ENCODE data around the gene HPS4. TPM values are rescaled to one million over a fixed set of nuclear protein-coding genes. Genes with fewer than 3 reads are reported as not detected.

The HPS4 gene
- total and polyA plus RNA-seq, 4 donors = 5.4 to 26.2 (median 12.6) TPM

DNA sequence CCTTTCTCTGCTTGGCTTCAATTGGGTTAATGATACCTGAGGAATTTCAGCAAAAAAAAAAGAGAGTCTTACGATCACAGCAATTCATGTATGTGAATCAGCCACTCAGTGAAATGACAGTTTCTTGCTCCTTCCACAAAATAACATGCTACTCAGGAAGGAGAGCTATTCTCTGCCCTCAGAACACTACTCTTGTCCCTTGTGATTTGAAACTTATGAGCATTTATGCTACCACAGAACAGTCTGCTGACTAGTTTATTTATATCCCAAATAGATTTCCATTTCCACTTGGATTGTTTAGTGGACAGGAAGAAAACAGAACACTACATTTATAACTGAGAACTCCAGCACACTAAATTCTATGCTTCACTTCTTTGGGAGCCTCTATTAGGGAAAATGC, 20.2 kb upstream of the HPS4 start:
- no peaks in the 10 kb centered on the region for H3K9me3 ChIP-seq (ENCODE audit: control insufficient read depth in 4 of 4, low read length in 3 of 4)
- no peak overlapping the region for H3K9ac ChIP-seq (ENCODE audit: low read depth in 1 of 2, low read length in 2 of 2)
- H3K27ac ChIP-seq (ENCODE audit: low read depth in 1 of 2, low read length in 2 of 2) = peak overlapping the region; percentile 36 to 78
- H3K27me3 ChIP-seq (ENCODE audit: control insufficient read depth in 4 of 4, insufficient read depth in 4 of 4, low read length in 3 of 4) = no peaks in the 10 kb centered on the region
- no peak for DNase-seq (ENCODE audit: low spot score)
- 75% methylated on average over 1 of the region's 1 CpG for WGBS
- H3K4me1 ChIP-seq (ENCODE audit: control insufficient read depth in 4 of 4, insufficient read depth in 4 of 4, low read length in 3 of 4) = peaks cover 0 to 16% (median 12%) of the 10 kb centered on the region in 4 donors
- TF ChIP-seq HNF4G (IDR thresholded peaks at IDR 0.05) (no peak), CTCF (IDR thresholded peaks at IDR 0.05; ENCODE audit: low read depth, low read length, missing input control) (no peak), EGR1 (IDR thresholded peaks at IDR 0.05; ENCODE audit: low read depth in 2 of 2) (no peak), RXRA (IDR thresholded peaks at IDR 0.05) (no peak), SP1 (IDR thresholded peaks at IDR 0.05) (no peak), YY1 (IDR thresholded peaks at IDR 0.05) (no peak), HNF4A (conservative IDR thresholded peaks at IDR 0.05) (no peak), NR2F2 (IDR thresholded peaks at IDR 0.05) (no peak)
- TF ChIP-seq, protein P1, sequence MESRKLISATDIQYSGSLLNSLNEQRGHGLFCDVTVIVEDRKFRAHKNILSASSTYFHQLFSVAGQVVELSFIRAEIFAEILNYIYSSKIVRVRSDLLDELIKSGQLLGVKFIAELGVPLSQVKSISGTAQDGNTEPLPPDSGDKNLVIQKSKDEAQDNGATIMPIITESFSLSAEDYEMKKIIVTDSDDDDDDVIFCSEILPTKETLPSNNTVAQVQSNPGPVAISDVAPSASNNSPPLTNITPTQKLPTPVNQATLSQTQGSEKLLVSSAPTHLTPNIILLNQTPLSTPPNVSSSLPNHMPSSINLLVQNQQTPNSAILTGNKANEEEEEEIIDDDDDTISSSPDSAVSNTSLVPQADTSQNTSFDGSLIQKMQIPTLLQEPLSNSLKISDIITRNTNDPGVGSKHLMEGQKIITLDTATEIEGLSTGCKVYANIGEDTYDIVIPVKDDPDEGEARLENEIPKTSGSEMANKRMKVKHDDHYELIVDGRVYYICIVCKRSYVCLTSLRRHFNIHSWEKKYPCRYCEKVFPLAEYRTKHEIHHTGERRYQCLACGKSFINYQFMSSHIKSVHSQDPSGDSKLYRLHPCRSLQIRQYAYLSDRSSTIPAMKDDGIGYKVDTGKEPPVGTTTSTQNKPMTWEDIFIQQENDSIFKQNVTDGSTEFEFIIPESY (IDR thresholded peaks at IDR 0.05) = no peak
- H3K4me3 ChIP-seq (ENCODE audit: low read depth in 1 of 3, low read length in 3 of 3) = no peak overlapping the region
- peaks cover 26 to 79% (median 64%) of the 10 kb centered on the region in 4 donors for H3K36me3 ChIP-seq (ENCODE audit: control insufficient read depth in 4 of 4, insufficient read depth in 3 of 4, low read depth in 1 of 4, low read length in 3 of 4)

DNA sequence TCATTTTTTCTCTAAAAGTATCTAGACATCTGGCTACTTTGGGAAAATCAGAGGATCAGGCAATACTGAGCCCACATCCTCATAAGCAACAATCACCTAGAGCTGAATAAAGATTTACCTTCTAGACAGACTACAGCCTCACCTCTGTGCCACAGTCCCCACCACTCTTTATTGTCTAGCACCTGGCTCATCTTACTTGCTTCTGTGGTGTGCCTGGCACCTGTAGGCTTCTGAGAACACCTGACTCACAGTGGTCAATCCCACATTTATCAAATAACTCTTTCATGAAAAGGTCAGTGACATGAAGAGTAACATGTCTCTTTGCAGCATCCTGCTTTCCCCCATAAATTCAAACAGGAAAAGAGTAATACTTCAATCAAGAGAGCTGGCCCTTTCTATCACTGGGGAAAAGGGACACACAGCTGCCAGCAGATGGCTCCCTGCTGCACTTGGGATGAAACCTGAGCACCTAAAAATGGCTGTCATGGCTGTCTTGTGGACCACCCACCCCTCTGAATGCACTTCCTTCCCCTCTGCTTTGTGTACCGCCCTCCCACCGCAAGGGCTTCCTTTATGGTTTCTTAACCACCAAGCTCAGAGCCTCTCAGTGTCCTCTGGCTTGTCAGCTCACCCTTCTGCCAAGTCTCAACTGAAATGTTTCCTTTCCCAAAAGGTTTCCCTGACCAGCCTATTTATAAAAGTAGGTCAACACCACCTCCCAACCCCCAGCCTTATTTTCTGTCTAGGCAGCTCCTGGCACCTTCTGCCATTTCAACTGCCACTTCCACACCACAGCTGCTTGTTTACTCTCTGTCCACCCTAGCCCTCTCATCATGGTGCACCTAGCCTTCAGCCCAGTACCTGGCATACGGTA, 19.3 kb upstream of the HPS4 start:
- no peak overlapping the region for H3K4me3 ChIP-seq (ENCODE audit: low read depth in 1 of 3, low read length in 3 of 3)
- DNase-seq (ENCODE audit: low spot score) = peak; percentile 43
- TF ChIP-seq RXRA (IDR thresholded peaks at IDR 0.05) = peak in 1 of 2 donors; percentile 33
- TF ChIP-seq NR2F2 (IDR thresholded peaks at IDR 0.05) = no peak
- peak; percentile 67 for TF ChIP-seq YY1 (IDR thresholded peaks at IDR 0.05)
- no peak for TF ChIP-seq HNF4G (IDR thresholded peaks at IDR 0.05)
- TF ChIP-seq CTCF (IDR thresholded peaks at IDR 0.05; ENCODE audit: low read depth, low read length, missing input control) = peak; percentile 55
- peak; percentile 82 for TF ChIP-seq RAD21 (IDR thresholded peaks at IDR 0.05)
- H3K9me3 ChIP-seq (ENCODE audit: control insufficient read depth in 4 of 4, low read length in 3 of 4) = no peaks in the 10 kb centered on the region
- 30% methylated on average over 3 of the region's 3 CpGs for WGBS
- peak overlapping the region in 1 of 2 donors; percentile 20 for H3K9ac ChIP-seq (ENCODE audit: low read depth in 1 of 2, low read length in 2 of 2)
- H3K36me3 ChIP-seq (ENCODE audit: control insufficient read depth in 4 of 4, insufficient read depth in 3 of 4, low read depth in 1 of 4, low read length in 3 of 4) = peaks cover 24 to 76% (median 64%) of the 10 kb centered on the region in 4 donors
- H3K27me3 ChIP-seq (ENCODE audit: control insufficient read depth in 4 of 4, insufficient read depth in 4 of 4, low read length in 3 of 4) = no peaks in the 10 kb centered on the region
- peak overlapping the region; percentile 36 to 78 for H3K27ac ChIP-seq (ENCODE audit: low read depth in 1 of 2, low read length in 2 of 2)
- H3K4me1 ChIP-seq (ENCODE audit: control insufficient read depth in 4 of 4, insufficient read depth in 4 of 4, low read length in 3 of 4) = peaks cover 0 to 16% (median 12%) of the 10 kb centered on the region in 4 donors
